ENCODE data around the gene ZNF839.

GRCh38 chr14:102373110-102373509 is 53.6 kb downstream of the ZNF839 start:
- TF ChIP-seq GATA2 (IDR thresholded peaks at IDR 0.05; ENCODE audit: low read depth, low read length), result no peak
- TF ChIP-seq GATA3 (IDR thresholded peaks at IDR 0.05; ENCODE audit: low read depth, low read length), result no peak
